Endothelial cell of umbilical vein (primary cell): ENCODE results near the gene OGDH. TPM values are rescaled to one million over a fixed set of nuclear protein-coding genes. Genes with fewer than 3 reads are reported as not detected.

Experiments
- BruUV-seq: library from RNA; stranded (reverse); fragments of 400-500 nt; replicated peaks from 2 replicates; lab custom pipeline; 2021; lab: Mats Ljungman, UMichigan
- CTCF ChIA-PET: fragments of 300-600, 350-600 bp; sonication (Branson Sonifier 250); formaldehyde crosslinking; loops from one replicate; lab custom pipeline; 2021; ENCODE audit warnings: antibody characterized with exemption, inconsistent platforms; lab: Charles Lee
- POLR2A ChIA-PET: fragments of 300-600, 350-600 bp; sonication (Branson Sonifier 250); formaldehyde crosslinking; loops from one replicate; lab custom pipeline; 2021; ENCODE audit warnings: antibody characterized with exemption, inconsistent platforms; lab: Charles Lee
- DNase-seq: peaks from one replicate; pipeline ENCODE4 v3.0.0-alpha.2; 2011; ENCODE audit warnings: low read depth, low spot score
- FAIRE-seq: peaks from 2 replicates; lab custom pipeline; 2011; peaks lifted over from hg19 to GRCh38; lab: Jason Lieb, UNC
- H2AFZ ChIP-seq: 2 replicates; pipeline ENCODE4 v1.6.0; 2012; ENCODE audit warnings: low read depth, low read length, control low read depth, inconsistent platforms
- H3K27ac ChIP-seq: 2 replicates; pipeline ENCODE4 v1.5.1; 2011; ENCODE audit warnings: low read depth, mild to moderate bottlenecking, control low read depth, low read length, moderate library complexity; ENCODE audit not compliant: insufficient read depth
- H3K27me3 ChIP-seq, 2 experiments: 2 replicates each; pipeline versions ENCODE4 v1.6.0 to v1.6.1; 2011; ENCODE audit warnings: low read length in 2 of 2, mixed read lengths in 1 of 2; ENCODE audit not compliant: control insufficient read depth in 2 of 2, insufficient read depth in 2 of 2
- H3K36me3 ChIP-seq, 2 experiments: 2 replicates in 1 of 2; 3 replicates in 1 of 2; pipeline ENCODE4 v1.5.1; 2011; ENCODE audit warnings: low read length in 2 of 2, mild to moderate bottlenecking in 1 of 2, moderate library complexity in 1 of 2; ENCODE audit not compliant: control insufficient read depth in 2 of 2, insufficient read depth in 2 of 2; ENCODE audit errors: extremely low read depth in 1 of 2
- H3K4me1 ChIP-seq: 3 replicates; pipeline ENCODE4 v1.5.1; 2011; ENCODE audit warnings: mild to moderate bottlenecking, low read length; ENCODE audit not compliant: control insufficient read depth, insufficient read depth; ENCODE audit errors: extremely low read depth
- H3K4me2 ChIP-seq: 2 replicates; pipeline ENCODE4 v1.6.1; 2011; ENCODE audit warnings: low read length, control low read depth, mixed read lengths; ENCODE audit not compliant: insufficient read depth
- H3K4me3 ChIP-seq, 3 experiments: fragments of 200-600 bp in 1 of 3; sonication (generic), shearing (Covaris generic) in 1 of 3; replicated peaks in 1 of 3; 2 replicates each; pipeline ENCODE4 v1.5.1; 2011 to 2016; ENCODE audit warnings: control low read depth in 3 of 3, low read length in 3 of 3, mild to moderate bottlenecking in 2 of 3, inconsistent platforms in 1 of 3, low read depth in 1 of 3, moderate library complexity in 1 of 3; ENCODE audit not compliant: insufficient read depth in 1 of 3
- H3K79me2 ChIP-seq: 2 replicates; pipeline ENCODE4 v1.6.0; 2012; ENCODE audit warnings: low read length, inconsistent platforms; ENCODE audit not compliant: control insufficient read depth, insufficient read depth
- H3K9ac ChIP-seq: replicated peaks from 2 replicates; pipeline ENCODE3; 2011; ENCODE audit warnings: low read length, control low read depth; ENCODE audit not compliant: insufficient read depth; ENCODE audit errors: extremely low read depth
- H3K9me1 ChIP-seq: replicated peaks from 3 replicates; pipeline ENCODE4 v1.6.0; 2011; ENCODE audit warnings: mild to moderate bottlenecking, low read length; ENCODE audit not compliant: control insufficient read depth, insufficient read depth; ENCODE audit errors: extremely low read depth
- H3K9me3 ChIP-seq: replicated peaks from 2 replicates; pipeline ENCODE4 v1.5.1; 2012; ENCODE audit warnings: low read length, inconsistent platforms; ENCODE audit not compliant: control insufficient read depth, insufficient read depth
- H4K20me1 ChIP-seq: replicated peaks from 2 replicates; pipeline ENCODE3; 2011; ENCODE audit warnings: mild to moderate bottlenecking, low read length; ENCODE audit not compliant: control insufficient read depth, insufficient read depth; ENCODE audit errors: extremely low read depth
- EZH2 ChIP-seq: IDR thresholded peaks from 2 replicates; pipeline ENCODE4 v1.6.1; 2012; ENCODE audit warnings: borderline replicate concordance, low read depth, mild to moderate bottlenecking, moderate library complexity, low read length, inconsistent platforms; ENCODE audit not compliant: severe bottlenecking
- FOS ChIP-seq: IDR thresholded peaks from 2 replicates; pipeline ENCODE4 v1.6.1; 2011; ENCODE audit warnings: mild to moderate bottlenecking, low read length, moderate library complexity, borderline replicate concordance; ENCODE audit not compliant: insufficient read depth
- GATA2 ChIP-seq: IDR thresholded peaks from 2 replicates; pipeline ENCODE4 v1.7.0; 2011; ENCODE audit warnings: low read depth, mild to moderate bottlenecking, moderate library complexity, mixed read lengths, low read length; ENCODE audit not compliant: insufficient read length, insufficient read depth
- JUN ChIP-seq: IDR thresholded peaks from 2 replicates; pipeline ENCODE4 v1.6.1; 2011; ENCODE audit warnings: borderline replicate concordance, low read depth; ENCODE audit not compliant: insufficient read length, insufficient read depth
- MAX ChIP-seq: IDR thresholded peaks from 2 replicates; pipeline ENCODE4 v1.6.1; 2011; ENCODE audit not compliant: insufficient read depth, insufficient read length
- MYC ChIP-seq: IDR thresholded peaks from one replicate; pipeline ENCODE4 v1.6.1; 2011; ENCODE audit warnings: mild to moderate bottlenecking, low read depth, low read length
- POLR2A ChIP-seq: IDR thresholded peaks from 2 replicates; pipeline ENCODE4 v1.6.1; 2012; ENCODE audit warnings: low read depth, mild to moderate bottlenecking, control low read depth, low read length
- POLR2AphosphoS5 ChIP-seq: IDR thresholded peaks from 2 replicates; pipeline ENCODE4 v1.6.1; 2012; ENCODE audit warnings: low read depth, mild to moderate bottlenecking, control low read depth, low read length, moderate library complexity; ENCODE audit not compliant: insufficient read depth
- dilution Hi-C: fragments of 300-500 bp; cut with MboI; formaldehyde crosslinking; loops from one replicate; pipeline ENCODE4 v1.15.0; 2019; ENCODE audit warnings: low sequenced_read_pairs; ENCODE audit not compliant: extremely low pct_ligation_motif_present
- intact Hi-C: fragments of 100-400 bp; cut with micrococcal nuclease; formaldehyde crosslinking; loops from one replicate; pipeline ENCODE4 v1.10.0; 2022
- polyA plus RNA-seq, 4 experiments: library from polyadenylated mRNA; depleted of rRNA in 3 of 4; stranded (reverse) in 3 of 4; unstranded in 1 of 4; fragments of >200 nt; gene quantifications; 2 replicates each; pipeline versions ENCODE4 v1.2.1 to v1.2.3, GENCODE V29; 2011 to 2012; ENCODE audit warnings: missing spikeins in 1 of 4
- total RNA-seq: library from RNA; stranded (reverse); gene quantifications from 2 replicates; pipeline ENCODE4 v1.2.3, GENCODE V29; 2021
- TF ChIP-seq, protein P1 (sequence below), 2 donors: IDR thresholded peaks; 1 replicate in 1 of 2; 2 replicates in 1 of 2; pipeline ENCODE4 v1.5.1; 2011; ENCODE audit warnings: low read length in 2 of 2, mild to moderate bottlenecking in 2 of 2, moderate library complexity in 2 of 2, control low read depth in 1 of 2, inconsistent platforms in 1 of 2, low read depth in 1 of 2; ENCODE audit not compliant: insufficient read depth in 1 of 2; ENCODE audit errors: extremely low read depth in 1 of 2

OGDH gene
- total and polyA plus RNA-seq, 2 donors (not counting 3 experiments of a cell fraction or from before 2014, with no cell fraction given): 88.9 to 92.9 TPM

DNA sequence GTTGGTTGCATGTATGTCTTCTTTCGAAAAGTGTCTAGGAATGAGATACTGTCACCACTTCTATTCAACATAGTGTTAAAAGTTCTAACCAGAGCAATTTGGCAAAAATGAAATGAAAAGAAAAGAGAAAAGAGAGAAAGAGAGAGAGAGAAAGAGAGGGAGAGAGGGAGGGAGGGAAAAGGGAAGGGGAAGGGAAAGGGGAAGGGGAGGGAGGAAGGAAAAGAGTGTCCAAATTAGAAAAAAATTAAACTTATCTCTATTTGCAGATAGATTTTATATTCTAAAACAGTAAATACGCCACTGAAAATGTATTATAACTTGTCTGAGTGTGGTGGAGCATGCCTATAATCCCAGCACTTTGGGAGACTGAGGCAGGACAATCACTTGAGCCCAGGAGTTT, 48.9 kb upstream of the OGDH start:
- DNase-seq (no peak), FAIRE-seq (no peak)
- H3K36me3 ChIP-seq: no peaks in the 10 kb centered on the region
- intact Hi-C loops: no loop called here
- H4K20me1 ChIP-seq: no peaks in the 10 kb centered on the region
- H3K4me1 ChIP-seq: no peaks in the 10 kb centered on the region
- no peaks in the 10 kb centered on the region for H3K9me3 ChIP-seq
- H3K4me3 ChIP-seq: no peak overlapping the region
- dilution Hi-C loops: no loop called here
- no peaks in the 10 kb centered on the region for H3K9me1 ChIP-seq
- no peak overlapping the region for H3K27ac ChIP-seq
- no peak overlapping the region for H3K9ac ChIP-seq
- H3K79me2 ChIP-seq: no peaks in the 10 kb centered on the region
- TF ChIP-seq FOS: no peak
- no peak for TF ChIP-seq JUN
- TF ChIP-seq POLR2A: no peak
- TF ChIP-seq MAX: no peak
- no peak for TF ChIP-seq GATA2
- TF ChIP-seq MYC: no peak
- TF ChIP-seq, protein P1, sequence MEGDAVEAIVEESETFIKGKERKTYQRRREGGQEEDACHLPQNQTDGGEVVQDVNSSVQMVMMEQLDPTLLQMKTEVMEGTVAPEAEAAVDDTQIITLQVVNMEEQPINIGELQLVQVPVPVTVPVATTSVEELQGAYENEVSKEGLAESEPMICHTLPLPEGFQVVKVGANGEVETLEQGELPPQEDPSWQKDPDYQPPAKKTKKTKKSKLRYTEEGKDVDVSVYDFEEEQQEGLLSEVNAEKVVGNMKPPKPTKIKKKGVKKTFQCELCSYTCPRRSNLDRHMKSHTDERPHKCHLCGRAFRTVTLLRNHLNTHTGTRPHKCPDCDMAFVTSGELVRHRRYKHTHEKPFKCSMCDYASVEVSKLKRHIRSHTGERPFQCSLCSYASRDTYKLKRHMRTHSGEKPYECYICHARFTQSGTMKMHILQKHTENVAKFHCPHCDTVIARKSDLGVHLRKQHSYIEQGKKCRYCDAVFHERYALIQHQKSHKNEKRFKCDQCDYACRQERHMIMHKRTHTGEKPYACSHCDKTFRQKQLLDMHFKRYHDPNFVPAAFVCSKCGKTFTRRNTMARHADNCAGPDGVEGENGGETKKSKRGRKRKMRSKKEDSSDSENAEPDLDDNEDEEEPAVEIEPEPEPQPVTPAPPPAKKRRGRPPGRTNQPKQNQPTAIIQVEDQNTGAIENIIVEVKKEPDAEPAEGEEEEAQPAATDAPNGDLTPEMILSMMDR (IDR thresholded peaks at IDR 0.05; ENCODE audit: extremely low read depth in 1 of 2, insufficient read depth in 1 of 2, low read depth in 1 of 2, low read length in 2 of 2): no peak
- TF ChIP-seq POLR2AphosphoS5: no peak
- no peak for TF ChIP-seq EZH2
- no peak overlapping the region for H3K4me2 ChIP-seq
- no peaks in the 10 kb centered on the region for H3K27me3 ChIP-seq
- no peak overlapping the region for H2AFZ ChIP-seq
- ChIA-PET CTCF (interaction anchor here (1.4 kb wide), 1 partner anchor 209 kb away, joined by 4 read pairs; no protein-coding TSS in a partner anchor), POLR2A (no interaction called here)
- no TSS peak for BruUV-seq
